Measurements from ENCODE around the gene ACTL7A.
"Not testable (repeated sequence)": the region's sequence is repeated elsewhere in the genome, so short reads cannot be mapped to it uniquely, and the experiment has no call there.

Gene ACTL7A

DNA sequence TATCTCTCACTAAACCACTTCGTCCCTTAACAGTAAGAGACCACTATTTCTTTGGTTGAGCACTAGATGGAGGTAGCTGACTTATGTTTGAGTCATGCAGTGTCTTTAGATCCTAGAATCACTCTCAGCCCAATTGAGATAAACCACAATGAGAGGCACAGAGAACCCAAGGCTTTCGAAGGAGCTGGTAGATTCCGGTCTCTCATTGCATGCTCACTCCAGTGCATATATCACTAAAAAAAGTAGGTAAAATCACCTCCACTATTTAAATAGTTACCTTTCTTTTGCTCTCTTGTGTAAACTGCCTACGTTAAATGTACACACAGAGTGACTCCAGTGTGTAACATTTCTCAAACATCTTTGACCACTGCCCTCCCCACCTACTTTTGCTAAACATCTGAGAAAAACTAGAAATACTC, 27.6 kb downstream of the ACTL7A start:
- TF ChIP-seq, protein P1, sequence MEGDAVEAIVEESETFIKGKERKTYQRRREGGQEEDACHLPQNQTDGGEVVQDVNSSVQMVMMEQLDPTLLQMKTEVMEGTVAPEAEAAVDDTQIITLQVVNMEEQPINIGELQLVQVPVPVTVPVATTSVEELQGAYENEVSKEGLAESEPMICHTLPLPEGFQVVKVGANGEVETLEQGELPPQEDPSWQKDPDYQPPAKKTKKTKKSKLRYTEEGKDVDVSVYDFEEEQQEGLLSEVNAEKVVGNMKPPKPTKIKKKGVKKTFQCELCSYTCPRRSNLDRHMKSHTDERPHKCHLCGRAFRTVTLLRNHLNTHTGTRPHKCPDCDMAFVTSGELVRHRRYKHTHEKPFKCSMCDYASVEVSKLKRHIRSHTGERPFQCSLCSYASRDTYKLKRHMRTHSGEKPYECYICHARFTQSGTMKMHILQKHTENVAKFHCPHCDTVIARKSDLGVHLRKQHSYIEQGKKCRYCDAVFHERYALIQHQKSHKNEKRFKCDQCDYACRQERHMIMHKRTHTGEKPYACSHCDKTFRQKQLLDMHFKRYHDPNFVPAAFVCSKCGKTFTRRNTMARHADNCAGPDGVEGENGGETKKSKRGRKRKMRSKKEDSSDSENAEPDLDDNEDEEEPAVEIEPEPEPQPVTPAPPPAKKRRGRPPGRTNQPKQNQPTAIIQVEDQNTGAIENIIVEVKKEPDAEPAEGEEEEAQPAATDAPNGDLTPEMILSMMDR (conservative IDR thresholded peaks at IDR 0.05), result peak; percentile 27
- TF ChIP-seq ZFX (IDR thresholded peaks at IDR 0.05), result no peak

DNA sequence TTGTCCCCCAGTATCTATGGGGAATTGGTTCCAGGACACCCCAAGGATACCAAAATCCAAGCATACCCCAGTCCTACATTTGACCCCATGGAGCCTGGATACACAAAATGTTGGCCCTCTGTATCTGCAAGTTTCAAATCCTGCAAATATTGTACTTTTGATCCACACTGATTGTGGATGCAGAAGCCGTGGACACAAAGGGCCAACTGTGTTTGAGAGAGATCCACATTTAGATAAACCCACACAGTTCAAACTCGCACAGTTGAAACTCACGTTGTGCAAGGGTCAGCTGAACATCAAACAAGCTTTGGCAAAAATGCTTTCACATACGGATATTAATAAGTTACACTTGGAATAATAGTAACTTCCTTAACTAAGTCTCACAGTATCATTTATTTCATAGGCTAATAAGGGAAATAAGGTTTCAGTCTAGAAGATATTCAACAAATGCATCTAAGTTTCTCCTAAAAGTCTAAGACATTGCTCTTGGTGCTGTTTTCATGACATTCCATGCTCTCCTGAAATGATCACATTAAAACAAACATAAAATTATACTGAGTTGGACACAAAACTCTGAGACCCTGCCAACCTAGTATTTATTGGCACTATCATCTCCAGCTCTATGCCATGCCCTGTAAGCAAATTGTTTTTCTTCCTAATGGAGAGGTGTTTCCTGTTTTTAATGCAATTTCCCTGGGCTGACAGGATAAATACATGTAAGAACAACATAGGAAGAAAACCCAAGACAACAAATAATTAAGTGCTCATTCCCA, 32.3 kb downstream of the ACTL7A start:
- H3K27ac ChIP-seq, result peak overlapping the region; percentile 56
- TF ChIP-seq, protein P1 (conservative IDR thresholded peaks at IDR 0.05), result no peak
- no peak for TF ChIP-seq ZFX (IDR thresholded peaks at IDR 0.05)

More for the DNA sequence above, 27.6 kb downstream of the ACTL7A start:
- H3K27ac ChIP-seq, result no peak overlapping the region

DNA sequence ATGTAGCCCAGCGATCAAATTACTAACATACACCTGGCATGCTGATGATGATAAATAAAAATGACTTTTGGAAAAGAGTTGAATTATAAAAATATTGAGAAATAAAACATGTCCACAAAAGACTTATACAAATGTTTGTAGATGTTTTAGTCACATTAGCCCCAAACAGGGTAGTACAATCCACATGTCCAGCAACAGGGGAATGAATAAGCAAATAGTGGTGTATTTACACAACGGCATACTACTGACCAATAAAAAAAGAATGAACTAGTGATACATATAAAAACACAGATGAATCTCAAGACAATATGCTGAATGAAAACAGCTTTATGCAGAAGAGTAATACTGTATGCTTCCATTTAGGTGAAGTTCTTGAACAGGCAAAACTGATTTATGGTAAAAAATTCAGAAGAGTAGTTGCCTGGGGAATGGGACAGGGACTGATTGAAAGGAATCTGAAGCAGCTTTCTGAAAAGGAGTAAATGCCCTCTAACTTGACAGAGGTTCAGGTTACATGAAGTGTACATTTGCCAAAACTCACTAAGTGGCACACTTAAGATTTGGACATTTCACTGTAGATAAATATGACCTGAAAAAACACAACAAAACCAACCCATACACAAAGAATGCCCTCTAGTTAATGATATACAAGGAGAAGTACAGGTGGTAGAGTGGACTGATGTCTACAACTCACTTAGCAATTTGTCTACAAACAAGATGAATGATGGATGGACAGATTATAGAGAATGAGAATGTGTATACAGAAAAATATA, 35.4 kb downstream of the ACTL7A start:
- TF ChIP-seq ZFX (IDR thresholded peaks at IDR 0.05), result no peak
- TF ChIP-seq, protein P1 (conservative IDR thresholded peaks at IDR 0.05), result no peak
- no peak overlapping the region for H3K27ac ChIP-seq

DNA sequence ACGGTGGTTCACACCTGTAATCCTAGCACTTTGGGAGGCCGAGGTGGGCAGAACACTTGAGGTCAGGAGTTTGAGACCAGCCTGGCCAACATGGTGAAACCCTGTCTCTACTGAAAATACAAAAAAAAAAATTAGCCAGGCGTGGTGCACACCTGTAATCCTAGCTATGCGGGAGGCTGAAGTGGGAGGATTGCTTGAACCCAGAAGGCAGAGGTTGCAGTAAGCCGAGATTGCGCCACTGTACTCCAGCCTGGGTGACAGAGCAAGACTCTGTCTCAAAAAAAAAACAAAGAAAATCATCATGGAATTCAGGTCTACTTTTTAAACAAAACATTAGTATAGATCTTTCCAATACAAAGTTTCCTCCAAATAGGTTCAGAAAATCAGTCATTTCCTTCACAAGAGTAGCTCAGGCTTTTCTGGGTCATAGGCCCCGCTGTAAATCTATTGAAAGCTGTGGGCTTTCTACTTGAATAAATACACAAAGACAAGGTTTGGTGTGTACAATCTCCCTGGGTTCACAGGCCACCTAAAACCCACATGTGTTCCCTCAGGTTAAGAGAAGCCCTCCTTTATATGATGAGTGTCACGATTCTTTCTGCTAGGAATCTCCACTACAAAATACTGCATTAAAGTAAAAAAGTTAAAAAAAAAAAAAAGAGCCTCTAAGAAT, 37.1 kb downstream of the ACTL7A start:
- not testable (repeated sequence) for H3K27ac ChIP-seq

DNA sequence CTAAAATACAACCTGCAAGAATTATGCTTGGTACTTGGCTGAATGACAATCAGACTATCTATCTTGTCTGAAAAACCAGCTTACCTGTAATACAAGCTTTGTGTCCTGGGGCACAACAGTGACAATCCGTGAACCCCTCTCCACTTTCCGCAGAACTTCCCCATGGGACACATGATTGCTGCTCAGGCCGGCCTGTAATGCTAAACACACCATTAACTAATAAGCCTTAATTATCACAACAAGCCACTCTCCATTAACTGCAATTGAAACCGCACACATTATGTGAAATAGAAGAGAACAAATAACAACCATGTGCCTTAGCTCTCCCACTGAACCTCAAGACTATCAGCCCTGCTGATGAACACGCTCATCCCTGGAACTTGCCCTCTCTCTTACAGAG, 38.1 kb downstream of the ACTL7A start:
- TF ChIP-seq ZFX (IDR thresholded peaks at IDR 0.05), result no peak
- TF ChIP-seq, protein P1 (conservative IDR thresholded peaks at IDR 0.05), result no peak
- no peak overlapping the region for H3K27ac ChIP-seq

DNA sequence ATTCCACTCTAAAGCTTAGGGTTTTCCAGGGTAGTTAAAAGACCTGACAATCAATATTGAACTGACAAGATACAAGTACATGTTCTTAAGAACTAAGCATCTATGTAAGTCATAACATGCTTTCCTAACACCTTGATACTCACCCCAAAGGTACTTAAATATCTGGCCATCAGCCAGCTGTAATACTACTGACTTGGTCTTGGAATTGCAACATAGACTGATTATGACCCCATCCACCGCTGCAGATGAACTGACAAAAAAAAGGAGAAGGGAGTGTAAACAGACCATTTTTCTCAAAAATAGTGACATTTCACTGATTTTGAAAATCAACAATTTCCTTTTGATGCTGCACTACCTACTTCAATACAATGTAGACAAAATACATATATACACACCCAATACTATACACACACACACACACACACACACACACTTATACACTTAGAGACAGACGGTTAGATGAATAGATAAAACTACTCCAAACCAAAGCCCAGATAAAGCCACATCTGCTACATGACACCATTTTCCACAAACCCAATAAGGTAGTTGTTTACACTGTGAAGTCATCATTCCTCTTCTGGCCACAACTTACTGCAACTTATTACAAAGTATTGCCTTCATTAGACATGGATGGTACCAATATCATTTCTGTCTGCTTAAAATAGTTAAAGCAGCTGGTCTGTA, 41.5 kb downstream of the ACTL7A start:
- H3K27ac ChIP-seq, result no peak overlapping the region
- TF ChIP-seq, protein P1 (conservative IDR thresholded peaks at IDR 0.05), result no peak
- no peak for TF ChIP-seq ZFX (IDR thresholded peaks at IDR 0.05)

DNA sequence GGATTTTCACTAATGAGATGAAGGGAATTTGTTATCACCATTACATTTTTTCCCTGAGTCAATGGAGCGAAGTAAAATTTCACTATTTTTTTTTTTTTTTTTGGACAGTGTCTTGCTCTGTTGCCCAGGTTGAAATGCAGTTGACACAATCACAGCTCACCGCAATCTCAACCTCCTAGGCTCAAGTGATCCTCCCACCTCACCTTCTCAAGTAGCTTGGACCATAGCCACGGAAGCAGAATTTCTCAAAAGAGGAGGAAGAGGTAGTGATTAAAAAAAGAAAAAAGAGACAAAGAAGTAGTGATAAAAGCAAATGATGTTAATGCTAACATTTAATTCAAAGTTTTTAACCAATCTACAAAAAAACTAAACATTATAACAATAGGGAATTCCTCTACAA, 42.1 kb downstream of the ACTL7A start:
- H3K27ac ChIP-seq, result no peak overlapping the region
- no peak for TF ChIP-seq ZFX (IDR thresholded peaks at IDR 0.05)
- TF ChIP-seq, protein P1 (conservative IDR thresholded peaks at IDR 0.05), result no peak

Data from C4-2B (cell line).